Activated T-helper 17 cell treated with anti-CD3 and anti-CD28 coated beads, Interleukin-2, amount 50 U/mL, for 72 hours (primary cell): ENCODE results near the gene AJAP1. TPM values are rescaled to one million over a fixed set of nuclear protein-coding genes. Genes with fewer than 3 reads are reported as not detected.

Experiments used
- ATAC-seq: fragments of 150-1000 bp; cut with Tn5 transposase; replicated peaks from 2 replicates; pipeline ENCODE4 v1.10.0; 2021; ENCODE audit warnings: mild to moderate bottlenecking, moderate library complexity
- H3K27ac Mint-ChIP-seq: one replicate; pipeline ENCODE4 v1.8.0; 2022; ENCODE audit warnings: mixed read lengths
- H3K27me3 Mint-ChIP-seq: one replicate; pipeline ENCODE4 v1.8.0; 2022; ENCODE audit warnings: mixed read lengths
- H3K36me3 Mint-ChIP-seq: one replicate; pipeline ENCODE4 v1.8.0; 2022; ENCODE audit warnings: low read depth, mild to moderate bottlenecking, mixed read lengths
- H3K4me1 Mint-ChIP-seq: one replicate; pipeline ENCODE4 v1.8.0; 2022; ENCODE audit warnings: mixed read lengths
- H3K4me3 Mint-ChIP-seq: one replicate; pipeline ENCODE4 v1.8.0; 2022; ENCODE audit warnings: mild to moderate bottlenecking, mixed read lengths
- H3K9me3 Mint-ChIP-seq: one replicate; pipeline ENCODE4 v1.8.0; 2022; ENCODE audit warnings: mixed read lengths
- total RNA-seq, 2 donors: library from RNA; stranded (reverse); gene quantifications; one replicate each; pipeline ENCODE4 v1.2.3, GENCODE V29; 2022

The AJAP1 gene
- total RNA-seq, 2 donors from 2014 or later, result not detected

- H3K4me3 Mint-ChIP-seq, result no peak overlapping the region
- ATAC-seq, result no peak
- H3K27me3 Mint-ChIP-seq, result peaks cover 3% of the 10 kb centered on the region
- no peaks in the 10 kb centered on the region for H3K4me1 Mint-ChIP-seq
- no peaks in the 10 kb centered on the region for H3K36me3 Mint-ChIP-seq
- H3K9me3 Mint-ChIP-seq, result no peaks in the 10 kb centered on the region
- H3K27ac Mint-ChIP-seq, result no peak overlapping the region
Observed at GRCh38 chr1:4772294-4773010, 118.0 kb downstream of the AJAP1 start.

GRCh38 chr1:4773226-4773625 lies 118.8 kb downstream of the AJAP1 start:
- Mint-ChIP-seq H3K27ac (no peak overlapping the region), H3K4me1 (no peaks in the 10 kb centered on the region), H3K4me3 (no peak overlapping the region), H3K27me3 (peaks cover 3% of the 10 kb centered on the region), H3K9me3 (no peaks in the 10 kb centered on the region), H3K36me3 (no peaks in the 10 kb centered on the region)
- ATAC-seq, result no peak

GRCh38 chr1:4775506-4775905 lies 121.1 kb downstream of the AJAP1 start:
- Mint-ChIP-seq H3K27ac (no peak overlapping the region), H3K36me3 (no peaks in the 10 kb centered on the region), H3K4me3 (no peak overlapping the region), H3K27me3 (no peaks in the 10 kb centered on the region), H3K9me3 (no peaks in the 10 kb centered on the region), H3K4me1 (no peaks in the 10 kb centered on the region)
- ATAC-seq, result no peak

DNA sequence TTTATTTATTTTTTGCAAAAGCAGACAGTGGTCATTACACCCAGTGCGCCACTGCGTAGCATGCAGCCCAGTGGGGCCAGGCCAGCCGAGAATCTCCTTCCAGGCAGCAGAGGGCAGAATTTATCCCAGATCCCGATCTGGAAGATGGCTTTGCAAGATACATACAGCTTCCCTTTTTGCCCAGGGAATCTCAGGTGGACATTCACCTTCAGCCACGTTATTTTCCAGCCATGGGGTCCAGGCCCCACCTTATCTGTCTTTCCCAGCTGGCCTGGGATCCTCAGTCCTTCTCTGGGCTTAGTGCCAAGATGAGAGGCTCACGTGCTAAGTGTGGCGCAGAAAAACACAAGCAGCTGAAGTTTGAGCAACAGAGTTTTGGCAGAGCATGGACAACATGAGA lies 123.6 kb downstream of the AJAP1 start:
- no peak overlapping the region for H3K4me3 Mint-ChIP-seq
- H3K27me3 Mint-ChIP-seq, result no peaks in the 10 kb centered on the region
- ATAC-seq, result no peak
- H3K36me3 Mint-ChIP-seq, result no peaks in the 10 kb centered on the region
- no peaks in the 10 kb centered on the region for H3K4me1 Mint-ChIP-seq
- no peaks in the 10 kb centered on the region for H3K9me3 Mint-ChIP-seq
- no peak overlapping the region for H3K27ac Mint-ChIP-seq

DNA sequence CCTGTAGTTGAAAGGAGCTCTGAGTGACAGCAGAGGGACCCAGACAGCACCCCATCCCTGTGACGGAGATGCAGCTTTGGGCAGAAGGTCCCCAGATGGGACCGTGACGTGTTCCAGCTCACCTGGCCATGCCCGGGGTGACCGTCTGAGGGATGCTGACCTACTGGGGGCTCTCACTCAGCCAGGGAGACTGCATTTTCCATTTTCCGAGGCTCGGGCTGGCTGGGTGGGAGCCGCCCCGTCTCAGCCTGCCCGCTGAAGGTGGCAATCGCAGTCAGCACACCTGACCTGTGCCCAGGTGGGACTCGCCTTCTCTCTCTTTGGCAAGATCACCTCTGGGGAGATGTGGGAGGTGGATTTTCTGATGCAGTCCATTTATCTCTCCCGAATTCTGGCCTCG lies 127.2 kb downstream of the AJAP1 start:
- no peaks in the 10 kb centered on the region for H3K36me3 Mint-ChIP-seq
- H3K27ac Mint-ChIP-seq, result no peak overlapping the region
- no peak for ATAC-seq
- H3K27me3 Mint-ChIP-seq, result peaks cover 3% of the 10 kb centered on the region
- H3K9me3 Mint-ChIP-seq, result no peaks in the 10 kb centered on the region
- H3K4me1 Mint-ChIP-seq, result no peaks in the 10 kb centered on the region
- H3K4me3 Mint-ChIP-seq, result no peak overlapping the region

- no peak for ATAC-seq
- H3K27ac Mint-ChIP-seq, result no peak overlapping the region
- no peaks in the 10 kb centered on the region for H3K9me3 Mint-ChIP-seq
- no peak overlapping the region for H3K4me3 Mint-ChIP-seq
- no peaks in the 10 kb centered on the region for H3K36me3 Mint-ChIP-seq
- peaks cover 18% of the 10 kb centered on the region for H3K27me3 Mint-ChIP-seq
- no peaks in the 10 kb centered on the region for H3K4me1 Mint-ChIP-seq
Observed at GRCh38 chr1:4784761-4785160, 130.4 kb downstream of the AJAP1 start.

- Mint-ChIP-seq H3K27me3 (peaks cover 18% of the 10 kb centered on the region), H3K27ac (no peak overlapping the region), H3K36me3 (no peaks in the 10 kb centered on the region), H3K4me3 (no peak overlapping the region), H3K4me1 (no peaks in the 10 kb centered on the region), H3K9me3 (no peaks in the 10 kb centered on the region)
- no peak for ATAC-seq
Observed at GRCh38 chr1:4786055-4786454, 131.6 kb downstream of the AJAP1 start.

DNA sequence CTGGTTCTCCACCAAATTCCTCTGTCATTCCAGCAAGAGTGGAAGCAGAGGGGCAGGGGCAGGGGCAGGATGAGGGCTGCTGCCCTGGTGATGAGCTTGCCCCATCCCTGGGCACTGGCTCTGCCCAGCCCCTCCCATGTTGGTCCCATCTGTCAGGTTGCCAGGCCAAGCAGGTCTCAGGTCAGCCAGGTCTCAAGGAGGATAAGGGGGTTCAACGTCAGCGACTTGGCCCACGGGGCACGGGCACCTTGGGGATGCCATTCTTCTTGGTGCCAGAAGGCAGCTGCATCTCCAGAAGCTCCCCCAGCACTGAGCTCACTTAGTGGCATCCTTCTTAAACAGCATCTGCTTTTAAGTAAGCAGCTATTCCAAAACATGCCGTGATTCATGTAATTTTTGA lies 133.1 kb downstream of the AJAP1 start:
- Mint-ChIP-seq H3K4me1 (no peaks in the 10 kb centered on the region), H3K4me3 (no peak overlapping the region), H3K36me3 (no peaks in the 10 kb centered on the region), H3K27me3 (peaks cover 18% of the 10 kb centered on the region), H3K9me3 (no peaks in the 10 kb centered on the region), H3K27ac (no peak overlapping the region)
- ATAC-seq, result no peak

- Mint-ChIP-seq H3K4me1 (no peaks in the 10 kb centered on the region), H3K36me3 (no peaks in the 10 kb centered on the region), H3K4me3 (no peak overlapping the region), H3K9me3 (no peaks in the 10 kb centered on the region), H3K27ac (no peak overlapping the region), H3K27me3 (peaks cover 14% of the 10 kb centered on the region)
- no peak for ATAC-seq
Observed at GRCh38 chr1:4792565-4792964, 138.2 kb downstream of the AJAP1 start.

GRCh38 chr1:4794020-4794780 lies 139.8 kb downstream of the AJAP1 start:
- peak; percentile 71 for ATAC-seq
- no peaks in the 10 kb centered on the region for H3K4me1 Mint-ChIP-seq
- H3K9me3 Mint-ChIP-seq, result no peaks in the 10 kb centered on the region
- H3K36me3 Mint-ChIP-seq, result no peaks in the 10 kb centered on the region
- peaks cover 8% of the 10 kb centered on the region for H3K27me3 Mint-ChIP-seq
- no peak overlapping the region for H3K27ac Mint-ChIP-seq
- no peak overlapping the region for H3K4me3 Mint-ChIP-seq

- Mint-ChIP-seq H3K27ac (no peak overlapping the region), H3K36me3 (no peaks in the 10 kb centered on the region), H3K4me3 (no peak overlapping the region), H3K4me1 (no peaks in the 10 kb centered on the region), H3K9me3 (no peaks in the 10 kb centered on the region), H3K27me3 (peaks cover 19% of the 10 kb centered on the region)
- ATAC-seq, result no peak
Observed at GRCh38 chr1:4796161-4797015, 142.0 kb downstream of the AJAP1 start.

DNA sequence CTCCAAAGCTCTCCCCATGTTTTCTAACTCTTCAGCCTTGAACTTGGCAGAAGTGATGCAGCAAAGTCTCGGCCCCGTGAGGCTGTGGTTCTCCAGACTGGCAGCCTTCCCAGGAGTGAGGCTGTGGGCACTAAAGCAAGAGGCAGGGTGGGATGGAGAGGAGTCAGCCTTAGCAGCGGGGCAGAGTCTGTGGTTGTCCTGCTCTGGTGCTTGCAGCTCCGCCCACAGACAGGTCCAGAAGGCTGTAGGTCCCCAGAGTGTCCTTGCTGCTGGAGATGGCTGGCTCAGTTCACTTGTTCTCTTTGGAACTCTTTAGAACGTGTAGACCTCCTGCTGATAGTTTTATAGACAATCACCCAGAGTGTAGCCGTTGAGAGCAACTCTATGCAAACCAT lies 142.6 kb downstream of the AJAP1 start:
- Mint-ChIP-seq H3K27ac (no peak overlapping the region), H3K4me3 (no peak overlapping the region), H3K4me1 (no peaks in the 10 kb centered on the region), H3K36me3 (no peaks in the 10 kb centered on the region), H3K27me3 (peaks cover 19% of the 10 kb centered on the region), H3K9me3 (no peaks in the 10 kb centered on the region)
- ATAC-seq, result no peak

- Mint-ChIP-seq H3K27me3 (peaks cover 20% of the 10 kb centered on the region), H3K27ac (no peak overlapping the region), H3K4me1 (no peaks in the 10 kb centered on the region), H3K9me3 (no peaks in the 10 kb centered on the region), H3K36me3 (no peaks in the 10 kb centered on the region), H3K4me3 (no peak overlapping the region)
- no peak for ATAC-seq
Observed at GRCh38 chr1:4797429-4797828, 143.0 kb downstream of the AJAP1 start.

- Mint-ChIP-seq H3K4me1 (no peaks in the 10 kb centered on the region), H3K9me3 (peaks cover 10% of the 10 kb centered on the region), H3K27me3 (peaks cover 43% of the 10 kb centered on the region), H3K36me3 (no peaks in the 10 kb centered on the region), H3K27ac (no peak overlapping the region), H3K4me3 (no peak overlapping the region)
- no peak for ATAC-seq
Observed at GRCh38 chr1:4801192-4801924, 146.9 kb downstream of the AJAP1 start.
